Measurements from ENCODE around the gene PKM. TPM values are rescaled to one million over a fixed set of nuclear protein-coding genes. Genes with fewer than 3 reads are reported as not detected.

The PKM gene
- total and polyA plus RNA-seq, 9 of the 15 experiments (the other 6 are each of a cell fraction or from before 2014, with no cell fraction given) = 140 to 825 (median 383) TPM

DNA sequence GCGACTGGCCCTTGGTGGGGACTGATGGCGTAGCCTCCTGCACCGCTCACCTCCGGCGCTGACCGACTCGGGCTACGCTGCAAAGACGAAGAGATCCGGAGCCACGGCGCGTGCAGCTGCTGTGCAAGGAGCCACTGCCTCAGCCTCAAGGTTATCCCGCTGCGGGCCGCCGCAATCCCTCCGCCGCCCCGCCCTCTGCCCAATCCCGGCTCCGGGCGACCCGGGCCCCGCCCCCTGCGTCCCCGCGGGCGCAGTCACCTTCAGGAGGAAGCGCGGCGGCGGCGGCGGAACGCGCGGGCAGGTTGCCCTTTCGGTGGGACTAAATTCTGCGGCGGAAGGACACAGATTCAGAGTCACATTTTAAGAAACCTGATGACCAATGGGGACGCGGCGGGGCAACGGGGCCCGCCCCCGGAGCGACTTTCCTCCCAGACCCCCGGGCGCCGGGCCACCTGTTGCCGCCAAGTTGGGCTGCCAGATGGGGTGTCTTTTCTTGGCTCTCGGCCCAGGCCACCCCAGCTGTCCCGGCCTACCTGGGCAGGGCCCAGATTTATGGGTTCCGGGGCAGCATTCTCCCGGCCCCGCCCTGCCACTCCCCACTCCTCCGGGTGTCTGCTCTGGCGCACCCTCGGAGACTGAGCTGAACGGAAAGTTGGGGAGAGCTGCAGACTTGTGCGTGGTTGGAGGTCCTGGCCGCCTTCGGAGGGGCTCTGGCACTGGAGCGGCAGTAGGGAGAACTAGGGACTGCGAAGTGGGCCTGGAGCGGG lies at the start of gene PKM (continued):
- TF ChIP-seq NR2C2 (CRISPR knock-in tag; IDR thresholded peaks at IDR 0.05) (peak; percentile 19; the same call in 1 of the 2 replicates), NR2C2 (tag; IDR thresholded peaks at IDR 0.05) (peak; percentile 88), RBM17 (IDR thresholded peaks at IDR 0.05; ENCODE audit: borderline replicate concordance, low read depth, low read length) (no peak), ZNF707 (CRISPR knock-in tag; conservative IDR thresholded peaks at IDR 0.05) (no peak), ZNF41 (CRISPR knock-in tag; conservative IDR thresholded peaks at IDR 0.05) (no peak), CBFA2T3 (IDR thresholded peaks at IDR 0.05) (peak; percentile 43), NFIX (CRISPR knock-in tag; IDR thresholded peaks at IDR 0.05; ENCODE audit: low read depth) (peak; percentile 23; the same call in 1 of the 2 replicates), SIN3B (IDR thresholded peaks at IDR 0.05; ENCODE audit: low read depth) (peak; percentile 50; the same call in 1 of the 2 replicates), ETV6 (IDR thresholded peaks at IDR 0.05; ENCODE audit: borderline replicate concordance in 1 of 2, low read depth in 2 of 2, low read length in 1 of 2) (no peak), ETV6 (CRISPR knock-in tag; IDR thresholded peaks at IDR 0.05; ENCODE audit: borderline replicate concordance) (no peak), ZNF165 (CRISPR knock-in tag; IDR thresholded peaks at IDR 0.05; ENCODE audit: borderline replicate concordance) (no peak), RUNX1 (IDR thresholded peaks at IDR 0.05; ENCODE audit: low read depth) (no peak), ZFP1 (CRISPR knock-in tag; IDR thresholded peaks at IDR 0.05) (no peak), HMG20A (CRISPR knock-in tag; conservative IDR thresholded peaks at IDR 0.05) (no peak), MEIS2 (IDR thresholded peaks at IDR 0.05; ENCODE audit: partially characterized antibody) (peak; percentile 82), HDAC8 (tag; IDR thresholded peaks at IDR 0.05) (no peak), ZZZ3 (IDR thresholded peaks at IDR 0.05) (no peak)
- TF ChIP-seq, protein P1, sequence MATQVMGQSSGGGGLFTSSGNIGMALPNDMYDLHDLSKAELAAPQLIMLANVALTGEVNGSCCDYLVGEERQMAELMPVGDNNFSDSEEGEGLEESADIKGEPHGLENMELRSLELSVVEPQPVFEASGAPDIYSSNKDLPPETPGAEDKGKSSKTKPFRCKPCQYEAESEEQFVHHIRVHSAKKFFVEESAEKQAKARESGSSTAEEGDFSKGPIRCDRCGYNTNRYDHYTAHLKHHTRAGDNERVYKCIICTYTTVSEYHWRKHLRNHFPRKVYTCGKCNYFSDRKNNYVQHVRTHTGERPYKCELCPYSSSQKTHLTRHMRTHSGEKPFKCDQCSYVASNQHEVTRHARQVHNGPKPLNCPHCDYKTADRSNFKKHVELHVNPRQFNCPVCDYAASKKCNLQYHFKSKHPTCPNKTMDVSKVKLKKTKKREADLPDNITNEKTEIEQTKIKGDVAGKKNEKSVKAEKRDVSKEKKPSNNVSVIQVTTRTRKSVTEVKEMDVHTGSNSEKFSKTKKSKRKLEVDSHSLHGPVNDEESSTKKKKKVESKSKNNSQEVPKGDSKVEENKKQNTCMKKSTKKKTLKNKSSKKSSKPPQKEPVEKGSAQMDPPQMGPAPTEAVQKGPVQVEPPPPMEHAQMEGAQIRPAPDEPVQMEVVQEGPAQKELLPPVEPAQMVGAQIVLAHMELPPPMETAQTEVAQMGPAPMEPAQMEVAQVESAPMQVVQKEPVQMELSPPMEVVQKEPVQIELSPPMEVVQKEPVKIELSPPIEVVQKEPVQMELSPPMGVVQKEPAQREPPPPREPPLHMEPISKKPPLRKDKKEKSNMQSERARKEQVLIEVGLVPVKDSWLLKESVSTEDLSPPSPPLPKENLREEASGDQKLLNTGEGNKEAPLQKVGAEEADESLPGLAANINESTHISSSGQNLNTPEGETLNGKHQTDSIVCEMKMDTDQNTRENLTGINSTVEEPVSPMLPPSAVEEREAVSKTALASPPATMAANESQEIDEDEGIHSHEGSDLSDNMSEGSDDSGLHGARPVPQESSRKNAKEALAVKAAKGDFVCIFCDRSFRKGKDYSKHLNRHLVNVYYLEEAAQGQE (IDR thresholded peaks at IDR 0.05; ENCODE audit: borderline replicate concordance) = no peak
- TF ChIP-seq, protein P1 (CRISPR knock-in tag; IDR thresholded peaks at IDR 0.05; ENCODE audit: low read depth) = no peak
- TF ChIP-seq, protein P2, sequence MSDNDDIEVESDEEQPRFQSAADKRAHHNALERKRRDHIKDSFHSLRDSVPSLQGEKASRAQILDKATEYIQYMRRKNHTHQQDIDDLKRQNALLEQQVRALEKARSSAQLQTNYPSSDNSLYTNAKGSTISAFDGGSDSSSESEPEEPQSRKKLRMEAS (CRISPR knock-in tag; IDR thresholded peaks at IDR 0.05) = no peak; the same call in none of the 2 replicates
- TF ChIP-seq, protein P3, sequence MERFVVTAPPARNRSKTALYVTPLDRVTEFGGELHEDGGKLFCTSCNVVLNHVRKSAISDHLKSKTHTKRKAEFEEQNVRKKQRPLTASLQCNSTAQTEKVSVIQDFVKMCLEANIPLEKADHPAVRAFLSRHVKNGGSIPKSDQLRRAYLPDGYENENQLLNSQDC (CRISPR knock-in tag; IDR thresholded peaks at IDR 0.05) = peak; percentile 45; the same call in 1 of the 2 replicates
